ENCODE measurements around the gene POLE.

The POLE gene

DNA sequence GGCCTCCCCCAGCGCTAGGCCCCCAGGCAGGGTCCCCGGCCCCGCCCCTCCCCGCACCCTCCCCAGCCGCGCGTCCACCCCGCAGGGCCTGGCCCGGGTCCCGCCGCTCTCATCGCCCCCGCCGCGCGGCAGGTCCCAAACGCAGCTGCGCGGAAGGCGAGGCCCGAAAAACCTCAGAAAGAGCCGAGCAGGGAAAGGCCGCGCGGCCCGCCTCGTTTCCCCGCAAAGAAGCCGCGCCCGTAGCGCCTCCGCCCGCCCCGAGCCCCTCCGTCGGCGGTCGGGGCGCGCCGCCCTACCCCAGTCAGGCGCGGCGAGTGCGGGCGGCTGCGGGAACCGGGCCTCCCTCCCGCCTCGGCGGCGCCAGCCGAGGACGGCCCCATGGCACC, 324 bp downstream of the POLE start:
- DNase-seq, result peak in 5 of 56 donors; percentile 14 to 40 (median 21)

GRCh38 chr12:132685400-132685799, 1.7 kb downstream of the POLE start:
- no peak for DNase-seq

- DNase-seq, result no peak
These were observed 9.7 kb downstream of the POLE start for GRCh38 chr12:132677492-132677891.

- no peak for DNase-seq
These were observed 11.2 kb downstream of the POLE start for GRCh38 chr12:132675757-132676432.

DNA sequence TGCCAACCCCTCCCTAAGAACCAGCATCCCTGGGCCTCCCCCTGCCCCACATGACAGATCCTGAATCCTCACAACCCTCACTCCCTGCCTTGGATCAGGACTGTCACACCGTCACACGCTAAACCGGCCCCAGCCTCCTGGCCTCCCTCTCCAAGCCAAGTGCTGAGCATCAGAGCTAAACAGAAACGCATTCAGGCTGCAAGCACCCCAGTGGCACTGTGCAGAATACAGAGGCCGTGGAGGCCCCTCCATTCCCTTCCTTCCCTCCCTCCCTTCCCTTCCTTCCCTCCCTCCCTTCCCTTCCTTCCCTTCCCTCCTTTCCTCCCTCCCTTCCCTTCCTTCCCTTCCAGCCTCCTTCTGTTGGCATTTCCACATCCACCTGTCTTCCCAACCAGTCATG, 12.6 kb downstream of the POLE start:
- DNase-seq, result no peak

- no peak for DNase-seq
These were observed 13.6 kb downstream of the POLE start for GRCh38 chr12:132673288-132674179.

DNA sequence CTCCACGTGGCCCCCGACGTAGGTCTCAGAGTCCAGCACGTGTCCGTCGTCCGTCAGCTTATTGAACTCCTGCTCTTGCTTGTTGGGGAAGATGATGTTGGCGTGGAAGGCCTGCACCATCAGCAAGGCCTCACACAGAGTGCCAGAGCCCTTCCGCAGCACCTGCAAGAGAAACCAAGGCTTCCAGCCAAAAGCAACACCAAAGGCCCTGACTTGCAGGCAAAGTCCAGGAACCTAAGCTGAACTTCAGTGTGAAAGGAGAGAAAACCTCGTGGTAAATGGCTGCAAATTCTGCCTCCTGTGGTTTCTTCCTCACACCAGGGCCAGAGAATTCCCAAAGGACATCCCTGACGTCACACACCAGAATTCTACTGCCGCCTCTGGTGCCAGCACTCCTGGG, 14.5 kb downstream of the POLE start:
- DNase-seq, result no peak

- DNase-seq, result no peak
These were observed 15.0 kb downstream of the POLE start for GRCh38 chr12:132672116-132672515.

DNA sequence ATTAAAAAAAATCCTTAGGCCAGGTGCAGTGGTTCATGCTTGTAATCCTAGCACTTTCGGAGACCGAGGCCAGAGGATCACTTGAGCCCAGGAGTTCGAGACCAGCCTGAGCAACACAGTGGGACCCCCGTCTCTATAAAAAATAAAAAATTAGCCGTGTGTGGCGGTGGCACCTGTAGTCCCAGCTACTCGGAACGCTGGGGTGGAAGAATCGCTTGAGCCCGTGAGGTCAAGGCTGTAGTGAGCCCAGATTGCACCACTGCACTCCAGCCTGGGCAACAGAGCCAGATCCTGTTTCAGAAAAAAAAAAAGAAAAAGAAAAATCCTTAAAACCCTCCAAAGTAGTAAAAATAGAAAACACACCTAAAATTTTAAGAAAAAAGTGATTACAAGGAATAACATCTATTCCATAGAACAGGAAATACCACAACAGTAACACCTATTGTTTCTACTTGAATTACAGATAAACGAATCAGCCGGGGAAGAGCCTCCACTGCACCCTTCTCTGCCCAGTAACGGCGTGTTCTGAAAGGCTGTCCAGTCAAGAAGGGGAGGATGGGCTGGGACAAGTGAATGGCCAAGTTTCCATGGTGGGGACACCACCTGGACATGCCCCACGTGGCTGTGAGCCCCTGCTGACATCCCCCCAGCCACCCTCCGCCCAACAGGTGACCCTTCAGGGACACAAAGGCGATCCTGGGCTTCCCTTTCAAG, 17.8 kb downstream of the POLE start:
- DNase-seq, result no peak

DNA sequence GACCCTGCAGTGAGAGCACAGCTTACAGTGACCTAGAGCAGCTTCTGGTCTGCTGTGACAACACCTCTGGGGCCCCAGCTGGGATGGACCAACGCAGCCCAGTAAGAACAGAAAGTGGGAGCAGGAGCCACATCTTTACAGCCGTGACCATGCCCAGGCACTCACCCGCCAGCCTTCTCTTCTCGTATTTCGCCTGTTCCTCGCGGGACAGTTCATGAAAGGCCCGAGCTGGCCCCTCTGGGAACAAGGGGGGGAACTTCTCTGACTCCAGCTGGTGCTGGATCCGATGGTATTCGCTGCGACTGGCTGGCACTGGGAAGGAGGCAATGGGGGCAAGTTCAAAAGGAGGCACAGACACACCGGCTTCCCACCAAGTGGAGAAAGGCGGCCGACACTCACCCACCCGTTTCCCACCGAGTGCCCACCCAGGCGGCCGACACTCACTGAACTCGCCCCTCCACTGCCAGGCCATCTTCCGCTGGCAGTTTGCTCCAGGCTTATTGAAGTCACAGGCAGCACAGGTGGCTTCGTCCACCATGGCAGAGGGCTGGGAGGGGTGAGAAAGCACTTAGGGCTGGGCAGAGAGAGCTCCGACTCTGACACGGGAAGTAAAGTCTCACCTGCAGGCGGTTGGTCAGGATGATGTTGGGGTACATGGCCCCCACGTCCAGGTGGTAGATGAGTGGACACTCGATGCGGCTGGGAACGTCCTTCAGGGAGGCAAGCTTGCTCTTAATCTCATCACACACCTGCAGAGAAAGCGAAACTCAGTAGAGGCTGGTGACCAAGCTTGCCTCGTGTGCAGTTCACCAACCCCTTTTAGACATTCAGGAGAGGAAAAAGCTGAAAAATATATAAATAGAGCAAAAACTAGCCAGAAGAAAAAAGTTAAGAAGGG, 18.7 kb downstream of the POLE start:
- no peak for DNase-seq

- DNase-seq, result no peak
These were observed 21.3 kb downstream of the POLE start for GRCh38 chr12:132665794-132666193.

GRCh38 chr12:132665149-132665491, 22.0 kb downstream of the POLE start:
- no peak for DNase-seq

DNA sequence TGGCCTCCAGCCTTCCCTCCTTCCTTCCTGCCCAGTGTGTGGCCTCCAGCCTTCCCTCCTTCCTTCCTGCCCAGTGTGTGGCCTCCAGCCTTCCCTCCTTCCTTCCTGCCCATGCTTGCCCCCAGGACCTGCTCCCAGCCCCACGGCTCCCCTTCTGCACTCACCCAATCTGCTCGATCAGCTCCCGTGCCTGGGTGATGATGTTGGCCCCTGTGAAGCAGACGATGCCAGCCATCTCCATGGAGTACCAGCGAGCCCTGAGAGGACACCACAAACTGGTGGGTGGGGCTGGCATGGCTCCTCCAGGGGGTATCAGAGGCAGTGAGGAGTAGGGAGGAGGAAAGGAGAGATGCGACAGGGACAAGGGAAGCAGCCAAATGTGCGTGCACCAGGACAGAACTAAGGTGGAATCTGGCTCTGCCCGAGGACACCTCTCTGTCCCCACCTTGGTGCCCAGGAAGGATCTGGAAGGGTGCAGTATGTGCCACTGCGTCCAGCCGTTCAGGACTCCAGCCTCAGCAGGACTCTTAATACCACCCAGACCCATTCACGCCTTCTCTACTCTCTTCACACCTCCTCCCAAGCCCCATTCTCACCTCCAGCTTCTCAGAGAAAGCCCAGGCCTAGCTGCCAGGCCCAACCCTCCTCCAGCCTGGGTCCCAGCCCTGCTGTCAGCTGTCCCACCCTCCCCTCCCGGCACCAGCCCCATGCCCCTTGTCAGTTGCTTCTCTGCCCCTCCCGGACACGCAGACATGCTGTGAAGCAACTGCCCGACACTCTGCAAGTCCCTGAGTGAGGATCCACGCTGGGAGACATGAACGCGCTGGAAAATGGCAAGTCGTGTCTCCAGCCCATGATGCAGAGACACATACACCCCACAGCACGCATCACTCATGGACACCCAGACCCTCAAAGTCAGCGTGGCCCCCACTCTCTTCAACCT, 22.7 kb downstream of the POLE start:
- no peak for DNase-seq

GRCh38 chr12:132662901-132663755, 24.0 kb downstream of the POLE start:
- no peak for DNase-seq

- no peak for DNase-seq
These were observed 25.2 kb downstream of the POLE start for GRCh38 chr12:132661972-132662371.

GRCh38 chr12:132660996-132661395, 26.1 kb downstream of the POLE start:
- no peak for DNase-seq

DNA sequence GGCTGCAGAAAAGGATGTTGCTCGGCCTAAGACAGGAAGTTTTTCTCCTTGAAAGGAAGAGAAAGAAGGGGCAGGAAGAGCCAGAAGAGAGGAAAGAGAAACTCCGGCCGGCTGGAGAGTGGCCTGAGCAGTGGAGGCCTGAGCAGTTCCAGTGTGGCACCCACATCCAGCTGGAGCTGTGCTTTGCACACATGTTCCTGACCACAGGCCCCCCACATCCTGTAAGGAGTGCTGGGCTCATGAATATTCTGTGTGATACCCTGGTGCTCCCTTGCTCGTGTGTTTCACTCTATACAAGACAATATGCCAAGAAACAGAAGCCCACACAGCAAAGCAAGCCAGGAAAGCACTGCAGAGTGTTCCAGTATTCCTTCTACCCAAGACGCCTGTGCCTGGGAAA, 27.1 kb downstream of the POLE start:
- DNase-seq, result no peak

GRCh38 chr12:132659146-132659545, 28.0 kb downstream of the POLE start:
- DNase-seq, result no peak

Measured in nucleus accumbens (tissue), 56 donors.